MCF 10A (cell line): ENCODE data around the gene GLT1D1. TPM values are rescaled to one million over a fixed set of nuclear protein-coding genes. Genes with fewer than 3 reads are reported as not detected.
"Not testable (repeated sequence)": the region's sequence is repeated elsewhere in the genome, so short reads cannot be mapped to it uniquely, and the experiment has no call there.

Experiments
- BruUV-seq: library from RNA; stranded (reverse); fragments of 400-500 nt; replicated peaks from 2 replicates; lab custom pipeline; 2021; lab: Mats Ljungman, UMichigan
- CTCF ChIA-PET: fragments of 300-600 bp; sonication (Branson Sonifier 250); formaldehyde crosslinking; extraction: SDS; loops from one replicate; lab custom pipeline; 2021; ENCODE audit warnings: antibody characterized with exemption, inconsistent platforms; lab: Yijun Ruan, JAX
- POLR2A ChIA-PET: fragments of 300-600, 350-650 bp; sonication (Branson Sonifier 250); formaldehyde crosslinking; extraction: SDS; loops from one replicate; lab custom pipeline; 2020; ENCODE audit warnings: antibody characterized with exemption, inconsistent platforms; lab: Yijun Ruan, JAX
- DNase-seq: peaks from one replicate; pipeline ENCODE4 v3.0.0-alpha.2; 2018; ENCODE audit not compliant: unreplicated experiment
- H3K27ac Mint-ChIP-seq: one replicate; pipeline ENCODE4 v1.8.0; 2022; ENCODE audit warnings: mild to moderate bottlenecking, low read depth, mixed read lengths; ENCODE audit not compliant: unreplicated experiment
- H3K27me3 Mint-ChIP-seq: one replicate; pipeline ENCODE4 v1.8.0; 2022; ENCODE audit warnings: mixed read lengths; ENCODE audit not compliant: insufficient read depth, unreplicated experiment
- H3K36me3 Mint-ChIP-seq: one replicate; pipeline ENCODE4 v1.8.0; 2022; ENCODE audit warnings: mild to moderate bottlenecking, moderate library complexity, mixed read lengths; ENCODE audit not compliant: insufficient read depth, unreplicated experiment
- H3K4me1 Mint-ChIP-seq: one replicate; pipeline ENCODE4 v1.8.0; 2022; ENCODE audit warnings: mixed read lengths; ENCODE audit not compliant: insufficient read depth, unreplicated experiment
- H3K4me3 Mint-ChIP-seq: one replicate; pipeline ENCODE4 v1.8.0; 2022; ENCODE audit warnings: mild to moderate bottlenecking, moderate library complexity, mixed read lengths; ENCODE audit not compliant: unreplicated experiment
- H3K9me3 Mint-ChIP-seq: one replicate; pipeline ENCODE4 v1.8.0; 2022; ENCODE audit warnings: mixed read lengths; ENCODE audit not compliant: unreplicated experiment
- CTCF ChIP-seq: fragments of 200-600 bp; IDR thresholded peaks from one replicate; pipeline ENCODE4 v1.8.0; 2022; ENCODE audit warnings: antibody characterized with exemption, mild to moderate bottlenecking; ENCODE audit not compliant: unreplicated experiment
- intact Hi-C: fragments of 100-400 bp; cut with micrococcal nuclease; formaldehyde crosslinking; loops from 2 replicates; pipeline ENCODE4 v1.14.1; 2022
- total RNA-seq: library from RNA; stranded (reverse); gene quantifications from 2 replicates; pipeline ENCODE4 v1.2.3, GENCODE V29; 2022

GLT1D1 gene
- total RNA-seq, 1 experiment from 2014 or later = not detected

GRCh38 chr12:128843538-128843937, 9.7 kb upstream of the GLT1D1 start:
- TF ChIP-seq CTCF = no peak
- Mint-ChIP-seq H3K27me3 (peaks cover 13% of the 10 kb centered on the region), H3K27ac (no peak overlapping the region), H3K4me1 (no peaks in the 10 kb centered on the region), H3K9me3 (peaks cover 7% of the 10 kb centered on the region), H3K36me3 (no peaks in the 10 kb centered on the region), H3K4me3 (no peak overlapping the region)
- DNase-seq = no peak
- BruUV-seq = no TSS peak
- ChIA-PET POLR2A (no interaction called here), CTCF (no interaction called here)
- intact Hi-C loops = no loop called here

- TF ChIP-seq CTCF = no peak
- H3K4me3 Mint-ChIP-seq = no peak overlapping the region
- H3K27ac Mint-ChIP-seq = no peak overlapping the region
- no peaks in the 10 kb centered on the region for H3K4me1 Mint-ChIP-seq
- POLR2A ChIA-PET = no interaction called here
- CTCF ChIA-PET = interaction anchor here (0.7 kb wide), 1 partner anchor 20 kb away, joined by 4 read pairs; no protein-coding TSS in a partner anchor
- DNase-seq = no peak
- intact Hi-C loops = no loop called here
- no TSS peak for BruUV-seq
- H3K27me3 Mint-ChIP-seq = peaks cover 13% of the 10 kb centered on the region
- peaks cover 10% of the 10 kb centered on the region for H3K9me3 Mint-ChIP-seq
- no peaks in the 10 kb centered on the region for H3K36me3 Mint-ChIP-seq
These were observed 9.1 kb upstream of the GLT1D1 start for GRCh38 chr12:128844031-128844635.

- H3K27ac Mint-ChIP-seq, BruUV-seq, H3K4me3 Mint-ChIP-seq, CTCF ChIA-PET, DNase-seq, POLR2A ChIA-PET, intact Hi-C loops, H3K36me3 Mint-ChIP-seq, H3K27me3 Mint-ChIP-seq, H3K4me1 Mint-ChIP-seq: not testable (repeated sequence)
- H3K9me3 Mint-ChIP-seq = peaks cover 17% of the 10 kb centered on the region
These were observed 6.6 kb upstream of the GLT1D1 start for GRCh38 chr12:128846671-128847070.

- DNase-seq = no peak
- Mint-ChIP-seq H3K27me3 (no peaks in the 10 kb centered on the region), H3K4me3 (no peak overlapping the region), H3K27ac (no peak overlapping the region), H3K4me1 (no peaks in the 10 kb centered on the region), H3K36me3 (no peaks in the 10 kb centered on the region), H3K9me3 (peaks cover 17% of the 10 kb centered on the region)
- intact Hi-C loops = no loop called here
- BruUV-seq = no TSS peak
- TF ChIP-seq CTCF = no peak
- ChIA-PET CTCF (no interaction called here), POLR2A (no interaction called here)
These were observed 4.9 kb upstream of the GLT1D1 start for GRCh38 chr12:128848371-128848770.

- peaks cover 17% of the 10 kb centered on the region for H3K9me3 Mint-ChIP-seq
These were observed 3.5 kb upstream of the GLT1D1 start for GRCh38 chr12:128849806-128850205.

More at GRCh38 chr12:128849806-128850205, 3.5 kb upstream of the GLT1D1 start:
- H3K4me1 Mint-ChIP-seq, H3K27me3 Mint-ChIP-seq, DNase-seq, intact Hi-C loops, POLR2A ChIA-PET, CTCF ChIA-PET, H3K36me3 Mint-ChIP-seq, H3K27ac Mint-ChIP-seq, BruUV-seq, H3K4me3 Mint-ChIP-seq: not testable (repeated sequence)
